CD4-positive, alpha-beta T cell treated with Interferon alpha-2 for 1 hour (primary cell): ENCODE data around the gene NFASC.

Experiments used
- DNase-seq, 2 donors: peaks; one replicate each; pipeline ENCODE4 v3.0.0-alpha.2; 2020 to 2022

Gene NFASC

DNA sequence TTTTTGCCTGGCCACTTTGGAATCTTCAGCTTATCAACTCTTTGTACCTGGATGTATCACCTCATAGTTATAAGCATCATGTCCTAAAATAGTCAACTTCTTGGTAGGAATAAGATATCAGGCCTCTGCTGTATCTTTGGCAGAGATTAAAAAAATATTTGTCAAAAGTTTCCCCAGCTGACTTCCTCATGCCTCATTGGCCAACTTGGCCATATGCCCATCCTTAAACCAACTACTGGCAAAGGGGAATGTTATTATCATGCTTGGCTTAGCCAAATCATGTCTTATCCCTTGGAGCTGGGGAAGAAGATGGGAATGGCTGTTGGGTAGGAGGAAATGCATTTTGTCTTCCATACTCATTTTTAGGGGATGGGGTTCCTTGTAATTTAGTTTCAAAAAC, 23.4 kb downstream of the NFASC start:
- DNase-seq, result no peak

- no peak for DNase-seq
These were observed 23.9 kb downstream of the NFASC start for GRCh38 chr1:204894606-204895005.

- no peak for DNase-seq
These were observed 25.4 kb downstream of the NFASC start for GRCh38 chr1:204896023-204896422.

DNA sequence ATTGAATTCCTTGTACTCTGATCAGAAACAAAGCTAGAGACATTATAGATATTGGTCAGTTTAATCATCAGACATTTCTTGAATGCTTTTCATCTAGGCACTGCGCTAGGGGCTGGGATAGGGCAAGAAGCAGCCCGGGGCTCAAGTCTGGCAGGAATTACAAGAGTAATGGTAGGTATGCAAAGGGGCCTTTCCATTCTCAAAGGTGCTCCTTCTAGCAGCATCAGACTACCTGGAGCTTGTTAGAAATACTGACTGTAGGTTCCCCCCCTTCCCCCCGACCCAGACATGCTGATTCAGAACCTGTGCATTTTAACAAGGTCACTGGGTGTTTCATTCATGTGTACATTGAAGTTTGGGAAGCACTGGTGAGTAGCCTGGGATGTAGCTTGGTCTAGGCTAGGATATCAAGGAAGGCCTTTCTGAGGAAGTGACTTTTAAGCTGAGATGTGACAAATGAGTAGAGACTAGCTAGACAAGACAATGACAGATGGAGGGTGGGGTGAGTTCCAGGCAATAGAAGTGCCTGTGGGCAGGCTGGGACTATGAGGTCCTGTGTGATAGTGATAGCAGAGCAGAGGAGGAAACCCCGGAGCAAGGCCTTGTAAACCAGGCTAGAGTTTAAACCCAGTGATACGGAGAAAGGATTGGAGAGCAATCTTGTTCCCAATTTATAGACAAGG, 26.3 kb downstream of the NFASC start:
- no peak for DNase-seq

- no peak for DNase-seq
These were observed 30.1 kb downstream of the NFASC start for GRCh38 chr1:204900721-204901120.

GRCh38 chr1:204902671-204903070, 32.0 kb downstream of the NFASC start:
- no peak for DNase-seq

DNA sequence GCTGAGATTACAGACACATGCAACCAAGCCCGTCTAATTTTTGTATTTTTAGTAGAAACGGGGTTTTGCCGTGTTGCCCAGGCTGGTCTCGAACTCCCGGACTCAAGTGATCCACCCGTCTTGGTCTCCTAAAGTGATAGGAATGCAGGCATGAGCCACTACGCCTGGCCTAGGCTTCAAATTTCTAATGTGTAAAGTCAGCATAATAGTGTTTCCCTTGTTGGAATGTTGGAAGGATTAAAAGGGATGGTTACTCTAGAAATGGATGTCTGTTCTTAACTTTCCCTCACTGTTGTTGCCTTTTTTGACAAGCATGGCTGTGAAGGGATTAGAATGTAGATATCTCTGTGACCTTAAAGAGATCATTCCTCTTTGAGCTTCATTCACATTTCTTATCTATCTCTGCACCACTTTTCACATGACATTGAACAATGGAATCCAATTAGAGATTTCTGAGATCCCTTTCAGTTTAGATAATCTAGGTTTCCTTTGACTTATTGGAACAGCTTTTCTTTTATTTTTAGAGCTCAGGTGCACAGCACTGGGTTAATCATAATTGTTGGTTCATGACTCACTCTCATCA, 33.7 kb downstream of the NFASC start:
- DNase-seq, result no peak

DNA sequence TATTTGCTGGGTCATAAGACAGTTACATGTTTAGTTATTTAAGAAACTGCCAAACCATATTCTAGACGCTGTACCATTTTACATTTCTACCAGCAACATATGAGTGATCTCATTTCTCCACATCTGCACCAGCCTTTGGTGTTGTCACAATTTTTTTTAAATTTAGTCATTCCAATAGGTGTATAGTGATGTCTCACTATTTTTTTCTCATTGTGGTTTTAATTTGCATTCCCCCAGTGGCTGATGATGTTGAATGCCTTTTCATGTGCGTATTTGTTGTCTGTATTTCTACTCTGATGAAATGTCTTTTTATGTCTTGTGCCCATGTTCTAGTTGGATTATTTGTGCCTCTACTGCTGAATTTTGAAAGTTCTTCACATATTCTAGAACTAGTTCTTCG, 38.4 kb downstream of the NFASC start:
- no peak for DNase-seq

DNA sequence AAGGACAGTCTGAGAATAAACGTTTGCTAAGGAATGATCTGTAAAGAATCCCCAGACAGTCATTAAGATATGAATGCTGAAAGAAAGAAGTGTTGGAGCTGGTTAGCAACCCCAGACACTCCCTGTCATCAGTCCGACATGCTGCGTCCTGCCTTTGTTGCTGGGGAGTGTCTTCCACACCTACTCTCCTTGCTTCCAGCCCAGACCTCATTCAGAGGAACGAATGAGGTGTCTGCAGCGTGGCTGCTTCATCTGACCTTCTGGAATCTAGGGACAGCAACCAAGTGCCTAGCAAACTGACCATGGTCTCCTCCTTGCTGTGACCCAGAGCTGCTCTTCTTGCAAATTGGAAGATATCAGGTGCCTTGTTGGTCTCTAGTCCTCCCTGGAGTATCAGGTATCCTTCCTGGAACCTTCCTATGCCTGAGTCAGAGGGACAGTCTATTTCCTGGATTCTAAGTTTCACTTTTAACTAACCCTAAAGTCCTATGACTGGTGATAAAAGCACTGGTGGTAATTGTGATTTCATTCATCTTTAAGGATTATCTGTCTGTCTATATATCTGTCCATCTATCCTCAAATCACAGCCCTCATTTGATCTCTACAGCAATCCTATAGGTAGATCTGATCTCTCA, 45.3 kb downstream of the NFASC start:
- no peak for DNase-seq

DNA sequence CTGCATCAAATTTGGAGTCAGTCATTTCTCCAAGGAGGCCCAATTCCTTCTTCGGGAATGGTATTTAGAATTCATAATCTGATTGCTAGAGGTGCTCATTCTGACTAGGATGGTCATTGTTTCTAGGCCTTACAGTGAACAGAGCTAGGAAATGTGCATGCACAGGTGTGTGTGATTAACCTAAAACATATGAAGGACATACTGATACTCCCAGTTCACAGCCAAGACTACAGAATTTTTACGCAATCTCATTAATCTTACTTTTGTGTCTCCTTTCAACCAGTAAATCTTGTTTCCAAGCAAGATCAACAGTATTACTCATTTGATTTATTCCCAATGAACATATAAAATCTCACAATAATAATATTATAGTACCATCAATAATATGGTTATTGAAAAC, 47.1 kb downstream of the NFASC start:
- DNase-seq, result no peak

- no peak for DNase-seq
These were observed 49.8 kb downstream of the NFASC start for GRCh38 chr1:204920511-204920910.

GRCh38 chr1:204920967-204921366, 50.3 kb downstream of the NFASC start:
- DNase-seq, result no peak

DNA sequence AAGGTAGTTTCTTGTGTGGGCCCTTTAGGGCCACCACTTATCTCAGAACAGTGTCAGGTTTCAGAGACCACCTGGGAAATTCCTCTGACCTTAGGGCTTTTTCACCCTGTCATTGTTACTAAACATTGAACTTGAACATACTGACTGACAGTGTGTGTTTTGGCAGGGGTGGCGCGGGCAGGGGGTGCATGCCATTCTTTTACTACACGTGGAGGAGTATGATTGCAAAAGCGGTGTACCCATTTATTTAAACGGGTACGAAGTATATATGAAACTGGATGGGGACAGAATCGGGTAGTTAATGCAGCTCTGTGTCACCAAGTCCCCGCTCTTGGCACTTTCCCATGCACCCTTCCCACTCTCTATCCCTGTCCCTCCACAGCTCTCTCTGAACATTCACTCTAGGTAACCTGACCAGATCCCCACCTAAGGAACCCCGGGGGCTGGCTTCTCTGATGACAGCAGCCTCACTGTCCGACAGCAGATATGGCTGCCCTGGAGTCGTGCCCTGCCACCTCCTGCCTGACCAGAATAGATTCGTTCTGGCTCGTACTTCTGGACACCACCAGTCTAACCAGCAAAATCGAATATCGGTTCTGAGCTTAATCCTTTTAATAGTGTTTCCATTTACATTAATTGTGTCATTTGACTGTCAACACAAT, 51.3 kb downstream of the NFASC start:
- no peak for DNase-seq

DNA sequence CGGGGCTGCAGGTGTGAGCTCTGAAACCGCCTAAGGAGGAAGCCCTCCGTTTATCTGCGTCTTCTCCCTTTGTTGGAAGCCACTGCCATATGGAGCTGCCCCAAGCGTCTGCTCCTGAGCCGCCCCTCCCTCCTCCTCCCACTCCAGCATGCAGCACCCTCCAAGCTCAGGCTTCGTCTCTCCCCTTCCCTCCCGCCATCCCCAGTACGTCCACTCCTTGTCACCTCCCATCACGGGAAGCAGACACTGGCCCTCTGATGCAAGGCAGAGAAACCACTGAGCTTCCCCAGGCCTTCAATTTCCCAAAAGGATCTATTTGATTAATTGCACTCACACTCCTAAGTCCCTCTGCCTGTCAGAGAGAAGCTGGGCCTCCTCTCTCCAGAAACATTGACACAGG, 52.5 kb downstream of the NFASC start:
- DNase-seq, result no peak

DNA sequence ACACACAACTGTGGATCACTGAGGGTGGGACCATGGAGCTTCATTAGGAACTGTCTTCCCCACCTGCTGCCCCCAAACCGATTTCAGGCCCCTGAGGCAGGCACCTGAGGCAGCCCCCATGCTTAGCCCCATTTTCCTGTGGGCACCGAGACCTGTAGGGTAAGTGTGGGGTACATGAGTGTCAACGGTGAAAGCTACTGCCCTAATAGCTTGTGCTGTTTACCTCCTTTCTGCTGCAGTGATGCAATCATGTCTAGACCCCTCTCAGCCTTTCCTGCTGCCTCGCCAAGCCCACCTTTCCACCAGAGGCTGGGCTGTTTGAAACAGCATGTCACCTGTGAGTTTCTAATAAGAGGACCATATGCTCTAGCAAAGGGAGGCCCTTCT, 53.0 kb downstream of the NFASC start:
- no peak for DNase-seq

DNA sequence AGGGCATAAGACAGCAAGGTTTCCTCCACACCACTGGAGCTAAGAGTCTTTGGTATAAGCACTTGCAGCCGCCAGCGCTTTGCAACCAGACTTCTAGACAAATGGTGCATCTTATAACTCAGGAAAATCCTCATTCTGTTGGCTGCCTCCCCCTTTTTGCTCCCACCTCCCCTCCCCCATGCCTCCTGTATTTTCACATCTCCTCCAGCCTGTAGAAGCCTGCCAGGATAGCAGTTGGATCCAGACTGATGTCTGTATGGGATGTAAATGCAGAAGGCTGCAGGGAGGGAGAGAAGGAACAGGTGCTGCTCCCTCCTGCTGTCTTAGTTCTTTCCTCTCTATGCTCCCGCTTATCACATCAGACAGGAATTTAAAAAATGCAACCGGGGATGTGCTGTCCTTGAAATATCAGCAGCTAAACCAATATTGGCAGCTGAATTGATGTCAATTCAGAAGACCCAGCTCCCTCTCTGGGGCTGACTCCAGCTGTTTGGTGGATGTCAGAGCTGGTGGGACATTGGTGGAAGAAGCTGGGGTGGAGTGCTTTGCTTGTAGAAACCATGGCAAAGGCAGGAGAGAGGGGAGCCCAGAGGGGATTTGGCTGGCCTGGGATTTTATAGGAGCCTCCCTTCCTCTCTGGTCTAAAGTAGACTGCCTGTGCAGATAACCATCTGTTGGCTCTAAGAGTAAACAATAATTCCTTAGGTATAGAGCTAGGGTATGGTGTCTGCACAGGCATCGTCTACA, 53.5 kb downstream of the NFASC start:
- no peak for DNase-seq

DNA sequence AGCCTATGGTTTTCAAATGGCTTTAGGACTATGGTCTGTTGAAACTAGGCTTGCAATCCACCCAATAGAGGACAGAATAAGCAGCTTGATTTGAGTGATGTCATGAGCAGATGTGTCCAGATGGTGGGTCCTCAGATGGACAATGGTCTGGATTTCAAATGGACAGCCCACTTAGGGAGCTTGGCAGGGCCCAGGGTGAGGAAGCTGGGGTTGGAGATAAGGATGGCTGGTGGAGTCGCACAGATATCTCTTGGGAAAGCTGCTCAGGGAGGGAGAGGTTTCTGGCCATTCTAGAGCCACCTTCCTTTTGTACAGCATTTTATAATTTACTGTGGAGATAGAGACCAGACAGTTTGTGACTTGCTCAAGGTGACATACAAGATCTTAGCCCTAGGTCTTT, 55.0 kb downstream of the NFASC start:
- DNase-seq, result no peak

DNA sequence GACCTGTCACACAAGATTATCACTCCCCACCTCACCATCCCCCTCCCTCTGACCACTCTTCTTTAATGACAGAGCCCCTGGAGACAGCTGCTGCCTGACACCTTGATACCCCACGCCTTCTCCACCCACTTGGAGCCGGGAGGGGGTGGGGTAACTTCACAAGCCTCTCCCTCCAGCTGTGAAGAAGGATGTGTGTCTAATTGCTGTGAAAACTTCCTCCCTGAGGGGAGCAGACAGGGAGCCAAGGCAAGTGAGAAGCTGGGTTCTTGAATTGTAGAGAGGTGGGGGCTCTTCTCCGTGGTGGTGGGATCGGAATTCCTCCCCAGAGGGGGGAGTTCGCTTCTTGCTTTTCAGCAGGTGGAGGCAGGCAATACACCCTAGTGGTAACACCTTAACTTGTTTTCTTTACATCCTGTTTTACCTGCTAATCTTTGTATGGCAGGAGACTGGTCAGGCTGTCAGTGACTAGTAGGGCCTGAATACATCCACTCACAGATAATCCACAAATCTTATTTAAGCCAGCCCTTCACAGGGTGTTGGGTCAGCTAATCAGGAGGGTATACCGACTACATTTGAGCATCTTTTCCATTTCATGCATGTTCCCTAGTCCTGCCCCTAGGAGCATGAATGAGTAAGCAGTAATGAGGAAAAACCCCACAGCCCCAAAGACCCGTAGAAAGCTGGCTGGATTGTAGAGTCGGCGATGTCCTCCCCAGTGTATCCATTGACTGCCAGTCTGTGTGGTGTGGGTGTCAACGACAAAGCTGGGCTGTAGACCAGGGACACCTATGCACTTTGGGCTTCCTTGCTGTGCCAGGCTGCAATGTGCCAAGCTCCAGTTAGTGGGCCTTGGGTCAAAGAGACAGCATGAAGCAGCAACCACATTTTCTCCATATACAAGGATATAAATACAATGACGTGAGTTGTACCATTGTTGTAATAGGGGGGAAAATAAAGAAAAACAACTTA, 57.3 kb downstream of the NFASC start:
- DNase-seq, result no peak

- DNase-seq, result no peak
These were observed 58.2 kb downstream of the NFASC start for GRCh38 chr1:204928671-204929486.

- DNase-seq, result no peak
These were observed 59.0 kb downstream of the NFASC start for GRCh38 chr1:204929487-204930154.

DNA sequence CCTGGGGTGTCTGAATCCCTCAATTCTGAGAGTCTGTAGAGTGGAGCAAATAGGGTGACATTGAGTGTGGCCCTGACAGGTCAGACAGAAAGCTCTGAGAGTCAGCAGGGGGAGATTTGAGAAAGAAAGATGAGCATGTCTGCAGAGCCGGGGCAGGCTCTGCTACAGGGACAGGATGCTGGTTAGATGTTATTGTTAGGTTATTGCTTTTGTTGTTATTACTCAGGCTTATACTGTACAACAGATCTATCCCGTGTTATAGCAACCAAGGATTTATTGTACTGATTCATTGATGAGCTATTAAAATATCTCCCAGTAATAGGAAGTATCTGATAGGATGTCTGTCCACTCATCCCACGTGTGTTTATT, 59.5 kb downstream of the NFASC start:
- no peak for DNase-seq
